HG03439 (cell line): ENCODE results near the gene CDH13.

Experiments
- ATAC-seq: cut with Tn5 transposase; IDR thresholded peaks from one replicate; pipeline ENCODE4 v1.9.1; 2021; ENCODE audit warnings: mild to moderate bottlenecking, moderate library complexity; ENCODE audit not compliant: unreplicated experiment

Gene CDH13

GRCh38 chr16:83083361-83083760 is 456.6 kb downstream of the CDH13 start:
- no peak for ATAC-seq

- ATAC-seq = no peak
These were observed 458.9 kb downstream of the CDH13 start for GRCh38 chr16:83085660-83086059.

- no peak for ATAC-seq
These were observed 469.3 kb downstream of the CDH13 start for GRCh38 chr16:83095941-83096692.

- ATAC-seq = no peak
These were observed 471.8 kb downstream of the CDH13 start for GRCh38 chr16:83098536-83098935.

GRCh38 chr16:83100679-83101078 is 473.9 kb downstream of the CDH13 start:
- no peak for ATAC-seq

GRCh38 chr16:83102336-83102735 is 475.6 kb downstream of the CDH13 start:
- no peak for ATAC-seq

- no peak for ATAC-seq
These were observed 478.7 kb downstream of the CDH13 start for GRCh38 chr16:83105279-83106077.

- ATAC-seq = no peak
These were observed 482.8 kb downstream of the CDH13 start for GRCh38 chr16:83109490-83110125.

GRCh38 chr16:83110269-83110668 is 483.5 kb downstream of the CDH13 start:
- no peak for ATAC-seq

GRCh38 chr16:83113317-83113716 is 486.5 kb downstream of the CDH13 start:
- ATAC-seq = no peak

- no peak for ATAC-seq
These were observed 487.0 kb downstream of the CDH13 start for GRCh38 chr16:83113811-83114210.

GRCh38 chr16:83115491-83116232 is 488.9 kb downstream of the CDH13 start:
- no peak for ATAC-seq

- ATAC-seq = no peak
These were observed 489.6 kb downstream of the CDH13 start for GRCh38 chr16:83116274-83116892.

- ATAC-seq = no peak
These were observed 491.0 kb downstream of the CDH13 start for GRCh38 chr16:83117810-83118209.

GRCh38 chr16:83118365-83118764 is 491.6 kb downstream of the CDH13 start:
- no peak for ATAC-seq

- no peak for ATAC-seq
These were observed 499.3 kb downstream of the CDH13 start for GRCh38 chr16:83125999-83126568.

GRCh38 chr16:83128041-83128440 is 501.3 kb downstream of the CDH13 start:
- ATAC-seq = no peak

- ATAC-seq = no peak
These were observed 503.3 kb downstream of the CDH13 start for GRCh38 chr16:83130039-83130438.

GRCh38 chr16:83134638-83135037 is 507.9 kb downstream of the CDH13 start:
- no peak for ATAC-seq

- no peak for ATAC-seq
These were observed 509.6 kb downstream of the CDH13 start for GRCh38 chr16:83136419-83136818.
